ENCODE measurements around the gene OCA2. TPM values are rescaled to one million over a fixed set of nuclear protein-coding genes. Genes with fewer than 3 reads are reported as not detected.

The OCA2 gene
- total RNA-seq, 1 experiment from 2014 or later: 0.31 TPM

DNA sequence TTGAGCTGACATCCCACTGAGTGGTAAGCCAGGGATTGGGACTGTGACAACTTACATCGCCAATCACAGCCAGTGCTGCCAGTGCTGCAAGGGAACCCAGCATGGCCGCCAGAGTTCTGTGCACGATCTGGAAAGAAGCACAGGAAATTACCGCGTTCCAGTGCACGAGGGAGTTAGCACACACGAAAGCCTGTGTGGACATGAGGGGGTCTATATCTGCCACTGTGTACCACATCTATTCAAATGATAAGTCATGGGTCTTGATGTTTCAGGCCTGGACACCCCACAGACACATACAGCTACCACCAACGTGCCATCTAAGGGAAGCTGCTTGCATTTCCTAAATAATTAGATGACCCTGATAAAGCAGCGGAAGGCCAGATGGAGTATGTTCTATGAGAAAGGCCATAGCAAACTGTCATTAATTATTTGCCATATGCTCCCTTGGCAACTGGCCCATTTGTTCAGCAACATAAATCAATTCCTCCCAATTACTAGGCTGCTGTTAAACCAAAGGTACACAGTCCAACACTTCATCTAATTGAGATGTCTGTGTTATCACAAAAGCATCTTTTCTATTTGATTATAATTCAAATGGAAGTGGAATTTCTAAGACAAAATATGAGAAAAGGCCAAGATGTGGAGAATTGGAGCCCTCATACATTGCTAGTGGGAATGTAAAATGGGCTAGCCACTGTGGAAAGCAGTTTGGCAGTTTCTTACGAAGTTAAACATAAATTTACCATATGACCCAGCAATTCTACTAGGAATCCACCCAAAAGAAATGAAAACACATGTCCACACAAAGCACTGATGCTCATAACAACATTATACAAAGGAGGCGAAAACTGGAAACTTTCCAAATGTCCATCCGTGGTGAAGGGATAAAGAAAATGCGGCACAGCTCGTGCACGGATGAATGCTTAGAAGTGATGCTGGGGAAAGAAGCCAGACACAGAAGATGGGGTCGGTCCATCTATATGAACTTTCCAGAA lies 108.3 kb downstream of the OCA2 start:
- no peak overlapping the region for H4K91ac ChIP-seq (ENCODE audit: insufficient read length, low read depth, low read length)
- no peak overlapping the region for H3T11ph ChIP-seq (ENCODE audit: low read length)
- no peaks in the 10 kb centered on the region for H3K79me1 ChIP-seq (ENCODE audit: insufficient read depth, low read depth, low read length, poor library complexity, severe bottlenecking)
- H4K20me1 ChIP-seq (ENCODE audit: control insufficient read depth, insufficient read depth, insufficient read length): no peaks in the 10 kb centered on the region
- Mint-ChIP-seq H3K27ac (no peak overlapping the region), H3K27me3 (ENCODE audit: low read depth) (no peaks in the 10 kb centered on the region; the same call in 1 of the 2 replicates), H3K4me3 (no peak overlapping the region), H3K9me3 (no peaks in the 10 kb centered on the region; a peak in 1 of 5 replicates), H3K4me1 (no peaks in the 10 kb centered on the region), H3K36me3 (ENCODE audit: insufficient read depth in 1 of 3, low read depth in 3 of 3) (no peaks in the 10 kb centered on the region)
- H2AK5ac ChIP-seq (ENCODE audit: insufficient read length, low read length): no peak overlapping the region
- H2BK120ac ChIP-seq (ENCODE audit: low read depth, low read length, poor library complexity, severe bottlenecking): no peak overlapping the region
- H3K27me3 ChIP-seq (ENCODE audit: insufficient read depth, low read length): no peaks in the 10 kb centered on the region
- no peak for DNase-seq
- no peak overlapping the region for H3K18ac ChIP-seq (ENCODE audit: insufficient read length, low read depth, low read length)
- no peak overlapping the region for H2BK12ac ChIP-seq (ENCODE audit: insufficient read length, low read depth, low read length)
- H3K9ac ChIP-seq (ENCODE audit: extremely low read depth, insufficient read length, low read length): no peak overlapping the region
- no peaks in the 10 kb centered on the region for H3K79me2 ChIP-seq (ENCODE audit: insufficient read depth, low read length)
- no peaks in the 10 kb centered on the region for H3K4me1 ChIP-seq (ENCODE audit: insufficient read depth, low read length)
- no peaks in the 10 kb centered on the region for H3K23me2 ChIP-seq (ENCODE audit: insufficient read length, low read depth, low read length, poor library complexity, severe bottlenecking)
- H3K4ac ChIP-seq (ENCODE audit: low read depth, low read length): no peak overlapping the region
- no peak overlapping the region for H2BK5ac ChIP-seq (ENCODE audit: insufficient read length, low read length)
- H3K27ac ChIP-seq (ENCODE audit: insufficient read length, low read depth, low read length): no peak overlapping the region
- H2AFZ ChIP-seq (ENCODE audit: low read length): no peak overlapping the region
- WGBS (ENCODE audit: extremely low coverage, insufficient read length, low lambda C conversion rate): no CpG with 5 or more reads among the region's 16 CpGs
- TF ChIP-seq, protein P1, sequence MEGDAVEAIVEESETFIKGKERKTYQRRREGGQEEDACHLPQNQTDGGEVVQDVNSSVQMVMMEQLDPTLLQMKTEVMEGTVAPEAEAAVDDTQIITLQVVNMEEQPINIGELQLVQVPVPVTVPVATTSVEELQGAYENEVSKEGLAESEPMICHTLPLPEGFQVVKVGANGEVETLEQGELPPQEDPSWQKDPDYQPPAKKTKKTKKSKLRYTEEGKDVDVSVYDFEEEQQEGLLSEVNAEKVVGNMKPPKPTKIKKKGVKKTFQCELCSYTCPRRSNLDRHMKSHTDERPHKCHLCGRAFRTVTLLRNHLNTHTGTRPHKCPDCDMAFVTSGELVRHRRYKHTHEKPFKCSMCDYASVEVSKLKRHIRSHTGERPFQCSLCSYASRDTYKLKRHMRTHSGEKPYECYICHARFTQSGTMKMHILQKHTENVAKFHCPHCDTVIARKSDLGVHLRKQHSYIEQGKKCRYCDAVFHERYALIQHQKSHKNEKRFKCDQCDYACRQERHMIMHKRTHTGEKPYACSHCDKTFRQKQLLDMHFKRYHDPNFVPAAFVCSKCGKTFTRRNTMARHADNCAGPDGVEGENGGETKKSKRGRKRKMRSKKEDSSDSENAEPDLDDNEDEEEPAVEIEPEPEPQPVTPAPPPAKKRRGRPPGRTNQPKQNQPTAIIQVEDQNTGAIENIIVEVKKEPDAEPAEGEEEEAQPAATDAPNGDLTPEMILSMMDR (conservative IDR thresholded peaks at IDR 0.05): no peak
- no peak overlapping the region for H3K14ac ChIP-seq (ENCODE audit: insufficient read depth, low read length)
- H4K8ac ChIP-seq (replicated peaks; ENCODE audit: insufficient read length, low read depth, low read length): no peak overlapping the region
- H2BK15ac ChIP-seq (ENCODE audit: low read depth, low read length): no peak overlapping the region
- no peak overlapping the region for H3K4me2 ChIP-seq (ENCODE audit: insufficient read depth, insufficient read length, low read length)
- no peak overlapping the region for H3K23ac ChIP-seq (ENCODE audit: insufficient read length, low read depth, low read length)
- no peak overlapping the region for H4K5ac ChIP-seq (ENCODE audit: insufficient read length, low read depth, low read length)
- no peaks in the 10 kb centered on the region for H3K9me3 ChIP-seq (ENCODE audit: control insufficient read depth, low read depth, low read length)
- H3K56ac ChIP-seq (ENCODE audit: insufficient read length, low read depth, low read length): no peak overlapping the region
- no peak overlapping the region for H2BK20ac ChIP-seq (ENCODE audit: low read depth, low read length, poor library complexity, severe bottlenecking)

Data from H9 (cell line).